Measurements from ENCODE around the gene ZBTB46.
"Not testable (repeated sequence)": the region's sequence is repeated elsewhere in the genome, so short reads cannot be mapped to it uniquely, and the experiment has no call there.

The ZBTB46 gene

GRCh38 chr20:63858393-63859165 lies 27.5 kb upstream of the ZBTB46 start:
- DNase-seq, result peak; percentile 44

- DNase-seq, result no peak
These were observed 26.8 kb upstream of the ZBTB46 start for GRCh38 chr20:63857764-63858392.

GRCh38 chr20:63856098-63856511 lies 25.0 kb upstream of the ZBTB46 start:
- DNase-seq, result no peak

- no peak for DNase-seq
These were observed 24.5 kb upstream of the ZBTB46 start for GRCh38 chr20:63855363-63856097.

- peak; percentile 68 for DNase-seq
These were observed 23.8 kb upstream of the ZBTB46 start for GRCh38 chr20:63854766-63855362.

GRCh38 chr20:63854069-63854765 lies 23.2 kb upstream of the ZBTB46 start:
- DNase-seq, result no peak

GRCh38 chr20:63853733-63854068 lies 22.6 kb upstream of the ZBTB46 start:
- DNase-seq, result not testable (repeated sequence)

- not testable (repeated sequence) for DNase-seq
These were observed 20.5 kb upstream of the ZBTB46 start for GRCh38 chr20:63851548-63851943.

GRCh38 chr20:63850689-63851547 lies 19.9 kb upstream of the ZBTB46 start:
- no peak for DNase-seq

GRCh38 chr20:63848003-63848911 lies 17.2 kb upstream of the ZBTB46 start:
- no peak for DNase-seq

- no peak for DNase-seq
These were observed 16.4 kb upstream of the ZBTB46 start for GRCh38 chr20:63847237-63848002.

- DNase-seq, result no peak
These were observed 15.8 kb upstream of the ZBTB46 start for GRCh38 chr20:63846888-63847236.

- peak; percentile 62 for DNase-seq
These were observed 15.2 kb upstream of the ZBTB46 start for GRCh38 chr20:63846128-63846771.

- no peak for DNase-seq
These were observed 13.5 kb upstream of the ZBTB46 start for GRCh38 chr20:63844511-63844991.

GRCh38 chr20:63843778-63844177 lies 12.7 kb upstream of the ZBTB46 start:
- no peak for DNase-seq

GRCh38 chr20:63843222-63843621 lies 12.2 kb upstream of the ZBTB46 start:
- DNase-seq, result no peak

- no peak for DNase-seq
These were observed 11.2 kb upstream of the ZBTB46 start for GRCh38 chr20:63842258-63842657.

- no peak for DNase-seq
These were observed 9.4 kb upstream of the ZBTB46 start for GRCh38 chr20:63840405-63840828.

- no peak for DNase-seq
These were observed 8.6 kb upstream of the ZBTB46 start for GRCh38 chr20:63839620-63840019.
